Measurements from ENCODE around the gene RGSL1.

RGSL1 gene

GRCh38 chr1:182408435-182409075 is 41.4 kb upstream of the RGSL1 start:
- no peak overlapping the region for H3K27ac ChIP-seq
- TF ChIP-seq, protein P1, sequence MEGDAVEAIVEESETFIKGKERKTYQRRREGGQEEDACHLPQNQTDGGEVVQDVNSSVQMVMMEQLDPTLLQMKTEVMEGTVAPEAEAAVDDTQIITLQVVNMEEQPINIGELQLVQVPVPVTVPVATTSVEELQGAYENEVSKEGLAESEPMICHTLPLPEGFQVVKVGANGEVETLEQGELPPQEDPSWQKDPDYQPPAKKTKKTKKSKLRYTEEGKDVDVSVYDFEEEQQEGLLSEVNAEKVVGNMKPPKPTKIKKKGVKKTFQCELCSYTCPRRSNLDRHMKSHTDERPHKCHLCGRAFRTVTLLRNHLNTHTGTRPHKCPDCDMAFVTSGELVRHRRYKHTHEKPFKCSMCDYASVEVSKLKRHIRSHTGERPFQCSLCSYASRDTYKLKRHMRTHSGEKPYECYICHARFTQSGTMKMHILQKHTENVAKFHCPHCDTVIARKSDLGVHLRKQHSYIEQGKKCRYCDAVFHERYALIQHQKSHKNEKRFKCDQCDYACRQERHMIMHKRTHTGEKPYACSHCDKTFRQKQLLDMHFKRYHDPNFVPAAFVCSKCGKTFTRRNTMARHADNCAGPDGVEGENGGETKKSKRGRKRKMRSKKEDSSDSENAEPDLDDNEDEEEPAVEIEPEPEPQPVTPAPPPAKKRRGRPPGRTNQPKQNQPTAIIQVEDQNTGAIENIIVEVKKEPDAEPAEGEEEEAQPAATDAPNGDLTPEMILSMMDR (conservative IDR thresholded peaks at IDR 0.05; ENCODE audit: low read depth): no peak
- DNase-seq (ENCODE audit: low spot score): no peak
- POLR2A ChIA-PET (ENCODE audit: low non-redundant PET): no interaction called here
- CTCF ChIA-PET: no interaction called here

GRCh38 chr1:182410138-182410537 is 39.8 kb upstream of the RGSL1 start:
- ChIA-PET POLR2A (ENCODE audit: low non-redundant PET) (no interaction called here), CTCF (no interaction called here)
- DNase-seq (ENCODE audit: low spot score): no peak
- TF ChIP-seq, protein P1 (conservative IDR thresholded peaks at IDR 0.05; ENCODE audit: low read depth): no peak
- H3K27ac ChIP-seq: no peak overlapping the region

DNA sequence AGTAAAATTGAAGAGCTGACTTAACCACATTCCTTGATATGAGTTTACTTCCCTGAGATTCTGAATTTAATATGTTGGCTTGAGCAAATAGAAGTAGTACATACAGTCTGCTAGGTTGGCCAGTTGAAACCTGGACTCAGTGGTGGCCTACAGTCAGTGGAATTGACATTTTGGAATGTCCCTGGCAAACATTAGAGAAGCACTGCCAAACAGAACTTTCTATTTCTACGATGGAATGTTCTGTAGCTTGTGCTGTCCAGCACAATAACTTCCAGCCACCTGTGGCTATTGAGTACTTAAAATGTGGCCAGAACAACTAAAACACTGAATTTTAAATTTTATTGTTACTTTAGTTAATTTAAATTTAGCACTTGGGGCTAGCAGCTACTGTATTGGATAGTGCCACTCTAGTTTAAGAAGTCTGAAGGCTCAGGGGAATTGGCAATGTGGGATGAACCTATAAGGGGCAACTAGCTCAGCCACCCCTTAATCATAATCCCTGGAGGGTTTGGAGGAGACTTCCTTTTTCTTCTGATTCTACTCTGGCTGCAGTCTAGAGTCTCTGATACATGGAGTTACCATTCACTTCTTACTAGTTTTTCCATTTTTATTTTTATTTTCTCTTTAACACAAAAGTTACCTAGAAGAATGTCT is 39.2 kb upstream of the RGSL1 start:
- DNase-seq (ENCODE audit: low spot score): no peak
- TF ChIP-seq, protein P1 (conservative IDR thresholded peaks at IDR 0.05; ENCODE audit: low read depth): no peak
- ChIA-PET POLR2A (ENCODE audit: low non-redundant PET) (interaction anchor here (0.6 kb wide), 1 partner anchor 20 kb away, joined by 3 read pairs; no protein-coding TSS in a partner anchor), CTCF (interaction anchor here (0.6 to 1.1 kb wide), 2 partner anchors 179 to 267 kb away, joined by 3 read pairs; partner anchors contain the start of gene RNASEL)
- no peak overlapping the region for H3K27ac ChIP-seq

- H3K27ac ChIP-seq: no peak overlapping the region
- ChIA-PET CTCF (no interaction called here), POLR2A (ENCODE audit: low non-redundant PET) (no interaction called here)
- TF ChIP-seq, protein P1 (conservative IDR thresholded peaks at IDR 0.05; ENCODE audit: low read depth): no peak
- no peak for DNase-seq (ENCODE audit: low spot score)
Measured at GRCh38 chr1:182413486-182413885, 36.5 kb upstream of the RGSL1 start.

DNA sequence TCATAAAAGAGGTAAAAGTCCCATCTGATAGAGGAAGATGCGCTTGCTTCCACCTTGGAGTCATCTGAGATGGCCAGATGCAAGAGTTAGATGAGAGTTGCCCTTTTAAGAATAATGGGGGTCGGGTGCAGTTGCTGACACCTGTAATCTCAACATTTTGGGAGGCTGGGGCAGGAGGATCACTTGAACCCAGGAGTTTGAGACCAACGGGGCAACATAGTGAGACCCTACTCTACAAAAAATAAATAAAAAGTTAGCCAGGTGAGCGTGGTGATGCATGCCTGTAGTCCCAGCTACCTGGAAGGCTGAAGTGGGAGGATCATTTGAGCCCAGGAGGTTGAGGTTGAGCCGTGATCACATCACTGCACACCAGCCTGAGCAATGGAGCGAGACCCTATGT is 36.0 kb upstream of the RGSL1 start:
- ChIA-PET CTCF (no interaction called here), POLR2A (ENCODE audit: low non-redundant PET) (no interaction called here)
- H3K27ac ChIP-seq: no peak overlapping the region
- TF ChIP-seq, protein P1 (conservative IDR thresholded peaks at IDR 0.05; ENCODE audit: low read depth): no peak
- DNase-seq (ENCODE audit: low spot score): no peak

- no peak for DNase-seq (ENCODE audit: low spot score)
- POLR2A ChIA-PET (ENCODE audit: low non-redundant PET): no interaction called here
- CTCF ChIA-PET: no interaction called here
Measured at GRCh38 chr1:182415789-182416188, 34.2 kb upstream of the RGSL1 start.

More at GRCh38 chr1:182415789-182416188, 34.2 kb upstream of the RGSL1 start:
- no peak overlapping the region for H3K27ac ChIP-seq
- TF ChIP-seq, protein P1 (conservative IDR thresholded peaks at IDR 0.05; ENCODE audit: low read depth): no peak

All from RWPE1 (cell line).